ENCODE data around the gene TNFRSF12A. TPM values are rescaled to one million over a fixed set of nuclear protein-coding genes. Genes with fewer than 3 reads are reported as not detected.

TNFRSF12A gene, protein sequence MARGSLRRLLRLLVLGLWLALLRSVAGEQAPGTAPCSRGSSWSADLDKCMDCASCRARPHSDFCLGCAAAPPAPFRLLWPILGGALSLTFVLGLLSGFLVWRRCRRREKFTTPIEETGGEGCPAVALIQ
- 63.8 TPM for polyA plus RNA-seq (2013, experiment 1 of 2)
- 60.7 TPM for polyA plus RNA-seq (2013, experiment 2 of 2)

DNA sequence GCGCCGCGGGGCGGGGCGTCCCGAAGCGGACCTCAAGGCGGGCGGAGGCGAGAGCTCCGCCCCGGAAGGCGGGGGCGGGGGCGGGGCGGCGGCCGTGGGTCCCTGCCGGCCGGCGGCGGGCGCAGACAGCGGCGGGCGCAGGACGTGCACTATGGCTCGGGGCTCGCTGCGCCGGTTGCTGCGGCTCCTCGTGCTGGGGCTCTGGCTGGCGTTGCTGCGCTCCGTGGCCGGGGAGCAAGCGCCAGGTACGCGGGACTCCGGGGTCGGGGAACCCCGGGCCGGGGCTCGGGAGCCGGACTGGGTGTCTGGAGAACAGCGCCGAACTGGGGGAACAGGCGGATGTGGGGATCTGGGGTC lies at the start of gene TNFRSF12A:
Gene TNFRSF12A (plus strand): TSS at position 122 of the 357 bp plus-strand sequence. CDS start 30 bp downstream, at position 152.
- Histone ChIP-seq H3K4me3 (ENCODE audit: low read length) (peak within 1 kb of the TSS; percentile 78), H3K36me3 (ENCODE audit: insufficient read depth, low read length) (peaks cover 11% of the 10 kb centered on the region), H3K4me1 (ENCODE audit: insufficient read depth, low read length) (peaks cover 18% of the 10 kb centered on the region), H3K27ac (ENCODE audit: low read depth, low read length) (peak within 1 kb of the TSS; percentile 100), H3K27me3 (ENCODE audit: insufficient read depth, low read length) (no peaks in the 10 kb centered on the region), H3K9me3 (ENCODE audit: insufficient read depth, low read depth, low read length) (no peaks in the 10 kb centered on the region), H3K9ac (ENCODE audit: low read depth, low read length) (peak within 1 kb of the TSS; percentile 92)
- under 1% methylated on average over 49 of the region's 49 CpGs for WGBS

DNA sequence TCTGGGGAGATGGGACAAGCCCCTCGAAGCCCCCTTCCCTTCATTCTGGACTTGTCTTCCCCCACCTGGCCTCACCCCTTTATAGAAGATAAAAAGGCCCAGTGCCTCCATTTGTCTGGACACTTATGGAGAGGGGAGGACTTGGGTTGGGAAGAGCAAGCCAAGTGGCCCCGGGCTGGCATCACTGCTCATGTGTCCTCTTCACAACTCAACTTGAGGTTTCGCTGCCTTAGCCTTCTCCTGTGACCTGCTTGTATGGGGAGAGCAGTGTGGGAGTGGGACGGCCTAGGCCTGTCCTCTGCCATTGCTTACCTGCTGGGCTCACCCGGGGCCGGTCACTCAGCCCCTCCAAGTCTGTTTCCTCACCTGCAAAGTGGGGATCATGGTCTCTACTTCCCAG lies 49.6 kb upstream of the TNFRSF12A start:
- Histone ChIP-seq H3K4me3 (ENCODE audit: low read length) (peak overlapping the region; percentile 93), H3K9ac (ENCODE audit: low read depth, low read length) (peak overlapping the region; percentile 87), H3K27me3 (ENCODE audit: insufficient read depth, low read length) (peaks cover 26% of the 10 kb centered on the region), H3K36me3 (ENCODE audit: insufficient read depth, low read length) (peaks cover 35% of the 10 kb centered on the region), H3K27ac (ENCODE audit: low read depth, low read length) (peak overlapping the region; percentile 64; the same call in 1 of the 2 replicates), H3K4me1 (ENCODE audit: insufficient read depth, low read length) (no peaks in the 10 kb centered on the region), H3K9me3 (ENCODE audit: insufficient read depth, low read depth, low read length) (no peaks in the 10 kb centered on the region)
- WGBS: 89% methylated on average over 6 of the region's 6 CpGs

DNA sequence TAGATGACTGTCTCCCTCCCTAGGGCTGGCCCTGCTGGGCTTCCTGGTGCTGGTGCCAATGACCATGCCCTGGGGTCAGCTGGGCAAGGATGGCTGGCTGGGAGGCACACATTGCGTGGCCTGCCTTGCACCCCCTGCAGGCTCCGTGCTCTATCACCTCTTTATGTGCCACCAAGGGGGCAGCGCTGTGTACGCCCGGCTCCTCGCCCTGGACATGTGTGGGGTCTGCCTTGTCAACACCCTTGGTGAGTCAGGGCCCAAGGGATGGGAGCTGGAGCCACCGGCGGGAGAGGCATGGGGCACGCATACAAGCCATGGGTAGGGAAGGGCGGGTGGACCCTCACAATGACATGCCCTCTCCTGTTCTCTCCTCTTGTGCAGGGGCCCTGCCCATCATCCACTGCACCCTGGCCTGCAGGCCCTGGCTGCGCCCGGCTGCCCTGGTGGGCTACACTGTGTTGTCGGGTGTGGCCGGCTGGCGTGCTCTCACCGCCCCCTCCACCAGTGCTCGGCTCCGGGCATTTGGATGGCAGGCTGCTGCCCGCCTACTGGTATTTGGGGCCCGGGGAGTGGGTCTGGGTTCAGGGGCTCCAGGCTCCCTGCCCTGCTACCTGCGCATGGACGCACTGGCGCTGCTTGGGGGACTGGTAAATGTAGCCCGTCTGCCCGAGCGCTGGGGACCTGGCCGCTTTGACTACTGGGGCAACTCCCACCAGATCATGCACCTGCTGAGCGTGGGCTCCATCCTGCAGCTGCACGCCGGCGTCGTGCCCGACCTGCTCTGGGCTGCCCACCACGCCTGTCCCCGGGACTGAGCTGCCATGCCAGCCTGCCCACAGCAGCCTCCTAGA lies 48.8 kb upstream of the TNFRSF12A start:
- Histone ChIP-seq H3K9ac (ENCODE audit: low read depth, low read length) (no peak overlapping the region), H3K27me3 (ENCODE audit: insufficient read depth, low read length) (peaks cover 19% of the 10 kb centered on the region), H3K4me1 (ENCODE audit: insufficient read depth, low read length) (no peaks in the 10 kb centered on the region), H3K9me3 (ENCODE audit: insufficient read depth, low read depth, low read length) (no peaks in the 10 kb centered on the region), H3K36me3 (ENCODE audit: insufficient read depth, low read length) (peaks cover 42% of the 10 kb centered on the region), H3K4me3 (ENCODE audit: low read length) (no peak overlapping the region), H3K27ac (ENCODE audit: low read depth, low read length) (no peak overlapping the region)
- 93% methylated on average over 35 of the region's 35 CpGs for WGBS

DNA sequence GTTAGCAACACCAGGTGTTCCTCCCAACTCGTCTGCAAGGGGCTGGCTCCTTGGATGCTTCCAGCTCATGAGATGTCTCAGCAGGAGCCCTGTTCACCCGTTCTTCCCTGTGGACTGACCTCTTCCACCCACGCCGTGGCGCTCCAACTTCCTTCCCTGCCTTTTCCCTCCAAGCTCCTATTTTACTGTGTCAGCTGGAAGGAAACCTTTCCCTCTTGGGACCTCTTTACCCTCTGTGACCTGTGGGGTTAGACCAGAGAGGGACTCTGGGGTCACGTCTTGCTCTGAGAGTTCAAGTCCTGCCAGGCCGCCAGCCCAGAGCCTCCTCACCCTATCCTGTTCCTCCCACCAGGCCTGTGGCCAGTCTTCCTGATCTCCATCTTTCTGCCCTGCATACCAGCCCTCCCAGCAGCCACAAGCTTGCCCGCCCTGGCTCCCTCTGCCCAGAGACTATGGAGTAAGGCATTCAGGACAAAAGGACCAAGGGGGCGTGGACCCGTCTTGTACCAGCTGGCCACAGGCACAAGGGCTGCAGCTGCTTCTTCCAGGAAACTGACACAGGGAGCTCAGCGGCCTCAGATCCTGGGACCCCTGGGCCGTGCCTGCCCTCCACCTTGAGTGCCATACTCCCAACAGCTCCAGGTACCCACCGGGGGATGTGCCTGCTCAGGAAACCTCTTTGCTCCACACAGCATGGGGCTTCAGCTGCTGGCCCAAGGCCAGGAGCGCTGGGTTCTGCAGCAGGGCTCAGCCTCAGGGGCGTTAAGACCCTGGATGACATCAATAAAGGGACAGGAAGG lies 48.0 kb upstream of the TNFRSF12A start:
- 88% methylated on average over 15 of the region's 15 CpGs for WGBS
- Histone ChIP-seq H3K4me1 (ENCODE audit: insufficient read depth, low read length) (no peaks in the 10 kb centered on the region), H3K9ac (ENCODE audit: low read depth, low read length) (no peak overlapping the region), H3K9me3 (ENCODE audit: insufficient read depth, low read depth, low read length) (no peaks in the 10 kb centered on the region), H3K36me3 (ENCODE audit: insufficient read depth, low read length) (peaks cover 51% of the 10 kb centered on the region), H3K4me3 (ENCODE audit: low read length) (no peak overlapping the region), H3K27ac (ENCODE audit: low read depth, low read length) (no peak overlapping the region; the same call in 1 of the 2 replicates), H3K27me3 (ENCODE audit: insufficient read depth, low read length) (peaks cover 13% of the 10 kb centered on the region)

DNA sequence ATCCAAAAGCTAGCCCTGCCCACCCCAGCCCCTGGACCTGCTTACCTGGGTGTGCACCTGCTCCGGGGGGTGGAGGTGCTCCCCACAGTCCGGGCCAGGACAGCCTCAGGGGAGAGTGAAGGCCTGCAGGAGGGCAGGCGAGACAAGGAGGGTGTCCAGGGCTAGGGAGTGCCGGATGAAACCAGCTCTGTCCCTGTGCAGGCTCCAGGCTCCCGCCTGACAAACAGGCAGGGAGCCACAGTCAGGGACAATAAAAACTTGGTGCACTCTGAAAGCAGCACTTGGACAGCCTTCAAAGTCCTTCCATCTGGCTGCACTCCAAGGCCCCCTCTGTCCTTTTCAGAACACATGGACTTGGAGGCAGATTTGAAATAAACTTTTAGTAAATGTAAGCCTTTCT lies 47.1 kb upstream of the TNFRSF12A start:
- Histone ChIP-seq H3K36me3 (ENCODE audit: insufficient read depth, low read length) (peaks cover 60% of the 10 kb centered on the region), H3K27ac (ENCODE audit: low read depth, low read length) (no peak overlapping the region), H3K4me3 (ENCODE audit: low read length) (no peak overlapping the region), H3K4me1 (ENCODE audit: insufficient read depth, low read length) (no peaks in the 10 kb centered on the region), H3K9me3 (ENCODE audit: insufficient read depth, low read depth, low read length) (no peaks in the 10 kb centered on the region), H3K27me3 (ENCODE audit: insufficient read depth, low read length) (peaks cover 4% of the 10 kb centered on the region), H3K9ac (ENCODE audit: low read depth, low read length) (no peak overlapping the region)
- WGBS: 91% methylated on average over 5 of the region's 5 CpGs

DNA sequence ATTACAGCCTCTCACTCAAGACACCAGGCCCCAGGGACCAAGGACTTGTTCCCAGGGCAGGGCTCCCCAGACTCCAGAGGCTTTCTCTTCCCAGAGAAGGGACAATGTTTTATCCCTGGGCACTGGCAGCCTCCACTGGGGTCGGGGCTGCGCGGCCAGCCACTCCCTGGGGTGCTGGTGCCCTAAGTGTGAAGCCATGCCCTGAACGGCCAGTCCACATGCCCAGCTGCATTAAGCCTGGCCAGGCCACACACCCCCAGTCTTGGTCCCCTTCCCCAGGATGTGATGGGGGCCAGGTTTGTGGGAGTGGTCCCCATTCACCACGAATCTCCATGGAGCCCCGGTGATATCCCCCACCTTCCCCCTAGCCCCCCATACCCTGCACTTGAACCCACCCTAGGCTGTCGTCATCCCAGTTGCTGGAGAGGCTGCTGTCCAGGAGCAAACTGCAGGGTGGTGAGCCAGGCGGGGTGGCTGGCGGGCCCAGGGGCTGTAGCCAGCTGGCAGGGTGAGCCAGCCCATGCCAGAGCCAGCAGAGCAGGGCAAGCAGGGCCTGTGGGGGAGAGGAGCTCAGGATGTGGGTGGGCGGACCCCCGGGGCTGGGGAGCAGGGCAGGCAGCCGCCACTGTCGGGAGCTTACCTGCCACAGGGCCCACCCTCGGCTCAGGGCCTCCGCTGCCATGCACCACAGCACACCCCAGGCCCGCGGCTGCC lies 46.4 kb upstream of the TNFRSF12A start:
- H3K36me3 ChIP-seq (ENCODE audit: insufficient read depth, low read length): peaks cover 62% of the 10 kb centered on the region
- no peak overlapping the region for H3K4me3 ChIP-seq (ENCODE audit: low read length)
- no peaks in the 10 kb centered on the region for H3K27me3 ChIP-seq (ENCODE audit: insufficient read depth, low read length)
- H3K9ac ChIP-seq (ENCODE audit: low read depth, low read length): no peak overlapping the region
- H3K27ac ChIP-seq (ENCODE audit: low read depth, low read length): no peak overlapping the region
- H3K4me1 ChIP-seq (ENCODE audit: insufficient read depth, low read length): no peaks in the 10 kb centered on the region
- 93% methylated on average over 17 of the region's 17 CpGs for WGBS
- H3K9me3 ChIP-seq (ENCODE audit: insufficient read depth, low read depth, low read length): no peaks in the 10 kb centered on the region

DNA sequence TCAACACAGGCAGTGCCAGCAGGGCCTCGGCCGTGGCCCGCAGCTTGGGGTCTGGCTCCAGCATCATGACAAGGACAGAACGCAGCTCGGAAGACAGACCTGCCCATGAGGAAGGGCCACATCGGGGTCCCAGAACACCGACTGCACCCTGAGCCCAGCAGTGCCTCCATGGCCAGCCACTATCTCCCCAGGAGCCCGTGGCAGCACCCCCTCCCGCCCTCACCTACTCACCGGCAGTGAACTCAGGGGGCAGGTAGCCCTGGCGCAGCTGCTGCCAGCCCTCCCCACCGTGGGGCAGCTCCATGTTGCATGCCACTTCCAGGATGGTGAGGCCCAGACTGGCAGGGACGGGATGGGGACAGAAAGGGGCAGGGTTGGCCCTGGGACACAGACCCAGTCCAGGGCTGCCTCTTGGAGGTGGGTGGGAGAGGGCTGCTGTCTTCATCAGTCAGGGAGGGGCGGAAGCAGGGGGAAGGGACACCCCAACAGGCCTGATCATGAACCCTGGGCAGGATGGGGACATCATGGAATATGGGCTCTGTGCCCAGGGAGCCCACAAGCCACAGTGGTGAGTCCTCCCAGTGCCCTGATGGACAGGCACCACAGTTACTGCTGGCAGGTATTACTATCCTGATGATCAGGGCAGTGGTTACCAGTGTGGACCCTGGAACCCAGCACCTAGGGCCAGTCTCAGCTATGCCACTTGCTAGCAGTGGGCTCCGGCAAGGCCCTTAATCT lies 45.7 kb upstream of the TNFRSF12A start:
- no peaks in the 10 kb centered on the region for H3K9me3 ChIP-seq (ENCODE audit: insufficient read depth, low read depth, low read length)
- H3K27me3 ChIP-seq (ENCODE audit: insufficient read depth, low read length): no peaks in the 10 kb centered on the region
- H3K4me1 ChIP-seq (ENCODE audit: insufficient read depth, low read length): peaks cover 1% of the 10 kb centered on the region; the same call in 1 of the 2 replicates
- no peak overlapping the region for H3K4me3 ChIP-seq (ENCODE audit: low read length)
- H3K36me3 ChIP-seq (ENCODE audit: insufficient read depth, low read length): peaks cover 62% of the 10 kb centered on the region
- no peak overlapping the region for H3K9ac ChIP-seq (ENCODE audit: low read depth, low read length)
- no peak overlapping the region for H3K27ac ChIP-seq (ENCODE audit: low read depth, low read length)
- WGBS: 94% methylated on average over 15 of the region's 15 CpGs

DNA sequence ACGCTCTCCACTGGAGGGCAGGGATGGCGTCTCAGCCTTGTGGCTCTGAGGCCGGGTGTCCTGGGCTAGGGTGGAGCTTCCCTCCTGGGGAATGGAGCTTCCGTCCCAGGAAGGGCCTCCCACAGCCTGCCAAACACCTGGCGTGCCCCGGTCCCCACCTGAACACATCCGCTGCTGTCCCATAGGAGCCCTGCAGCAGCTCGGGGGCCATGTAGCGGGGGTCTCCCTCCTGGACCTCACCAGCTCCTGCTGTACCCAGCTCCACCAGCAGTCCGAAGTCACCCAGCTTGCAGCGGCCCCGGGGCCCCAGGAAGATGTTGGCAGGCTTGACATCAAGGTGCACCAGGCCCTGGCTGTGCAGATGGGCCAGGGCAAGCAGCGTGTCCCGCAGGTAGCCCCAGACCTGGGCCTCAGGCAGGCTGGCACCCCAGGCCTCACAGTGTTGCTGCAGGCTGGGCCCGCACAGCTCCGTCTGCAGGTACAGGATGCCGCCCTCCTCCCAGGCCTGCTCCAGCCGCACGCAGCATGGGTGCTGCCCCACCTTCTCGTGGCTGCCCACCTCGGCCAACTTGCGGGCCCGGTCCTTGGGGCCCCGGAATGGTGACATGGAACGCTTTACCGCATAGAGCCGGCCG lies 44.9 kb upstream of the TNFRSF12A start:
- WGBS: 94% methylated on average over 28 of the region's 28 CpGs
- Histone ChIP-seq H3K36me3 (ENCODE audit: insufficient read depth, low read length) (peaks cover 62% of the 10 kb centered on the region), H3K9me3 (ENCODE audit: insufficient read depth, low read depth, low read length) (no peaks in the 10 kb centered on the region), H3K4me3 (ENCODE audit: low read length) (no peak overlapping the region), H3K27ac (ENCODE audit: low read depth, low read length) (no peak overlapping the region), H3K4me1 (ENCODE audit: insufficient read depth, low read length) (peaks cover 4% of the 10 kb centered on the region; the same call in 1 of the 2 replicates), H3K9ac (ENCODE audit: low read depth, low read length) (no peak overlapping the region), H3K27me3 (ENCODE audit: insufficient read depth, low read length) (no peaks in the 10 kb centered on the region)

DNA sequence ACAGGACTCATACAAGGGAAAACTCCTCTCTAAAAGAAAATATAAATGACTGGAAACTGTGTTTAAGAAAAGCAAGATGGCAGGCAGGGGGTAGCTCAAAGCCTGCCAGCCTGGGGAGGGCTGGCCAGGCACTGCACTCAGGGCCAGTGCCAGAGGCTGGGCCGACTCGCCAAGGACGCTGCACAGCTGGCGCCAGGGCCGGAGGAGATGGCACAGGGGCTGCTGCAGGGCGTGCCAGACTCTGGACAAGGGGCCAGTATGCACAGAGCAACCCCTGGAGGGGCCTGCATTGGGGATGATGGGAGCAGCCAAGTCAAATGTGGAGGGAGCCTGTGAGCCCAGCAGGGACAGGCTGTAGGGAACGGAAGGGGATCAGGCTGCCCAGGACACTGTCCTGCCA lies 44.0 kb upstream of the TNFRSF12A start:
- H3K4me1 ChIP-seq (ENCODE audit: insufficient read depth, low read length): peaks cover 9% of the 10 kb centered on the region
- H3K27ac ChIP-seq (ENCODE audit: low read depth, low read length): no peak overlapping the region
- 94% methylated on average over 7 of the region's 7 CpGs for WGBS
- H3K36me3 ChIP-seq (ENCODE audit: insufficient read depth, low read length): peaks cover 62% of the 10 kb centered on the region
- no peaks in the 10 kb centered on the region for H3K9me3 ChIP-seq (ENCODE audit: insufficient read depth, low read depth, low read length)
- no peaks in the 10 kb centered on the region for H3K27me3 ChIP-seq (ENCODE audit: insufficient read depth, low read length)
- H3K4me3 ChIP-seq (ENCODE audit: low read length): no peak overlapping the region
- H3K9ac ChIP-seq (ENCODE audit: low read depth, low read length): no peak overlapping the region

DNA sequence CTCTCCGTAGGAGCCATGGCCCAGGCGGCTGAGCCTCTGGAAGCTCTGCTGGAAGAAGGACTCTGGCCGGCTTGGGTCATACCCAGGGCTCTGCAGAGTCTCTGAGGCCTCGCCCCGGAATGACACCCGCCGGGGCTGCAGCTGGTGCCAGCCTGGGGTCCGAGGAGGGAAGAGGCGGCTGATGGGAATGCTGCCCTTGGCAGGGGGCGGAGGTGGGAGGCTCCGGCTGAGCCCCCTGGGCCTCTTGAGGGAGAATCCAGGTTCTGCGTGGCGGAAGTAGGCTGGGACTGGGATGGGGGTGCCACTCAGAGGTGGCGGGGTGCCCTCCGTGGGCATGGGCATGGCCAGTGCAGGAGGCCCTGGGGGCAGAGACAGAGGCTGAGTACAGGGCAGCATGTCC lies 43.5 kb upstream of the TNFRSF12A start:
- peaks cover 62% of the 10 kb centered on the region for H3K36me3 ChIP-seq (ENCODE audit: insufficient read depth, low read length)
- peaks cover 13% of the 10 kb centered on the region for H3K4me1 ChIP-seq (ENCODE audit: insufficient read depth, low read length)
- WGBS: 96% methylated on average over 15 of the region's 15 CpGs
- H3K9ac ChIP-seq (ENCODE audit: low read depth, low read length): no peak overlapping the region
- no peaks in the 10 kb centered on the region for H3K9me3 ChIP-seq (ENCODE audit: insufficient read depth, low read depth, low read length)
- no peak overlapping the region for H3K4me3 ChIP-seq (ENCODE audit: low read length)
- H3K27ac ChIP-seq (ENCODE audit: low read depth, low read length): no peak overlapping the region
- no peaks in the 10 kb centered on the region for H3K27me3 ChIP-seq (ENCODE audit: insufficient read depth, low read length)

Data from HUES64 (cell line).